ENCODE data around the gene CD247. TPM values are rescaled to one million over a fixed set of nuclear protein-coding genes. Genes with fewer than 3 reads are reported as not detected.

Gene CD247
- total and polyA plus RNA-seq, 10 of the 15 experiments (the other 5 are each of a cell fraction or from before 2014, with no cell fraction given), result 0.10 to 0.77 (median 0.30) TPM

GRCh38 chr1:167408355-167408754, 110.0 kb downstream of the CD247 start:
- WGBS (ENCODE audit: insufficient coverage, insufficient replicate concordance, low lambda C conversion rate, missing lambda C conversion rate), result 90% methylated on average over 1 of the region's 1 CpG
- no peak overlapping the region for H3K9ac ChIP-seq (ENCODE audit: control insufficient read depth, insufficient read depth, low read length)
- ChIA-PET SMC1A (ENCODE audit: uncharacterized antibody, unreplicated experiment) (interaction anchor here (0.7 to 2.0 kb wide), 6 partner anchors 9 to 143 kb away, joined by 3 to 26 read pairs (median 3); no protein-coding TSS in a partner anchor), POLR2A (interaction anchor here (0.6 kb wide), 1 partner anchor 142 kb away, joined by 5 read pairs; no protein-coding TSS in a partner anchor), CTCF (interaction anchor here (0.7 to 3.2 kb wide), 16 partner anchors 12 to 280 kb away, joined by 3 to 28 read pairs (median 3); partner anchors contain the start of gene CREG1), RAD21 (ENCODE audit: unreplicated experiment) (interaction anchor here (1.0 to 2.1 kb wide), 5 partner anchors 10 to 346 kb away, joined by 3 to 15 read pairs (median 4); no protein-coding TSS in a partner anchor)
- ATAC-seq, result no peak
- DNase-seq (ENCODE audit: low read depth, low spot score), result no peak
- peaks cover 9 to 18% of the 10 kb centered on the region in 2 experiments; a peak in 3 of 4 replicates for H3K36me3 ChIP-seq (ENCODE audit: control insufficient read depth in 2 of 2, insufficient read depth in 2 of 2, low read length in 1 of 2)
- no peak overlapping the region for H3K4me3 ChIP-seq
- BruUV-seq (replicated peaks), result no TSS peak
- no peak overlapping the region for H3K27ac ChIP-seq (ENCODE audit: control insufficient read depth, insufficient read depth)
- no peaks in the 10 kb centered on the region for H3K27me3 ChIP-seq (replicated peaks in 1 of 2; ENCODE audit: control insufficient read depth in 2 of 2, insufficient read depth in 2 of 2, low read length in 1 of 2)
- no peaks in the 10 kb centered on the region for H3K4me1 ChIP-seq (ENCODE audit: control insufficient read depth, insufficient read depth, low read length)
- no peaks in the 10 kb centered on the region for H3K9me3 ChIP-seq (replicated peaks; ENCODE audit: control insufficient read depth, insufficient read depth, low read length)
- no peaks in the 10 kb centered on the region for H3K79me2 ChIP-seq (ENCODE audit: control insufficient read depth, insufficient read depth, low read length)
- no peaks in the 10 kb centered on the region for H4K20me1 ChIP-seq (ENCODE audit: control insufficient read depth, insufficient read depth)
- no peak for FAIRE-seq
- TF ChIP-seq SUPT20H (IDR thresholded peaks at IDR 0.05; ENCODE audit: borderline replicate concordance, control insufficient read depth, low read depth, low read length), result no peak
- TF ChIP-seq IRF3 (IDR thresholded peaks at IDR 0.05), result no peak
- no peak for TF ChIP-seq BHLHE40 (IDR thresholded peaks at IDR 0.05; ENCODE audit: borderline replicate concordance in 1 of 2, low read depth in 2 of 2, low read length in 1 of 2)
- no peak for TF ChIP-seq BACH1 (IDR thresholded peaks at IDR 0.05; ENCODE audit: borderline replicate concordance)
- TF ChIP-seq ELK1 (IDR thresholded peaks at IDR 0.05; ENCODE audit: low read depth, low read length), result no peak
- no peak for TF ChIP-seq ZBTB11 (CRISPR knock-in tag; IDR thresholded peaks at IDR 0.05)
- no peak for TF ChIP-seq DPF2 (IDR thresholded peaks at IDR 0.05)
- no peak for TF ChIP-seq TCF7 (IDR thresholded peaks at IDR 0.05; ENCODE audit: borderline replicate concordance)
- in situ Hi-C loops (cut with MboI) (no loop called here), intact Hi-C loops (cut with micrococcal nuclease; ENCODE audit: unreplicated experiment) (loop anchor here (5.0 kb wide), 1 partner anchor 141 kb away; no protein-coding TSS in a partner anchor)
- H2AFZ ChIP-seq (ENCODE audit: control insufficient read depth, low read depth, low read length), result no peak overlapping the region
- H3K4me2 ChIP-seq (ENCODE audit: control insufficient read depth, insufficient read depth), result no peak overlapping the region
